HepG2 (cell line): ENCODE results near the gene UAP1. TPM values are rescaled to one million over a fixed set of nuclear protein-coding genes. Genes with fewer than 3 reads are reported as not detected.

Source experiments
- AKAP8 ChIP-seq: sonication (generic); formaldehyde crosslinking; IDR thresholded peaks from 2 replicates; pipeline ENCODE4 v1.5.1; 2020; ENCODE audit warnings: mild to moderate bottlenecking, missing genetic modification reagents
- HOXD1 ChIP-seq: sonication (generic); formaldehyde crosslinking; IDR thresholded peaks from 2 replicates; pipeline ENCODE4 v1.5.0; 2020; ENCODE audit warnings: missing genetic modification reagents
- KLF12 ChIP-seq: sonication (generic); formaldehyde crosslinking; IDR thresholded peaks from 2 replicates; pipeline ENCODE4 v1.4.0; 2020; ENCODE audit warnings: missing genetic modification reagents, borderline replicate concordance
- NR2F6 ChIP-seq, 2 experiments: IDR thresholded peaks; 2 replicates each; pipeline ENCODE4 v1.6.1; 2016; ENCODE audit warnings: antibody characterized with exemption in 1 of 2, mild to moderate bottlenecking in 1 of 2
- RORA ChIP-seq: sonication (generic); formaldehyde crosslinking; IDR thresholded peaks from 2 replicates; pipeline ENCODE4 v1.5.0; 2020; ENCODE audit warnings: mild to moderate bottlenecking, missing genetic modification reagents, moderate library complexity
- SOX13 ChIP-seq, 3 experiments: fragments of 450-650 bp in 1 of 3; sonication (generic) in 1 of 3; formaldehyde crosslinking in 1 of 3; IDR thresholded peaks in 2 of 3; conservative IDR thresholded peaks in 1 of 3; 2 replicates each; pipeline versions ENCODE4 v1.5.0 to v1.6.1; 2016 to 2020; ENCODE audit warnings: antibody characterized with exemption in 1 of 3, mild to moderate bottlenecking in 1 of 3, missing compliant biosample characterization in 1 of 3, missing genetic modification reagents in 1 of 3, moderate library complexity in 1 of 3
- TCF7 ChIP-seq: sonication (generic); IDR thresholded peaks from 2 replicates; pipeline ENCODE4 v1.6.1; 2016; ENCODE audit warnings: antibody characterized with exemption, low read depth
- ZNF343 ChIP-seq: sonication (generic); formaldehyde crosslinking; IDR thresholded peaks from 2 replicates; pipeline ENCODE4 v1.4.0; 2020; ENCODE audit warnings: mild to moderate bottlenecking, missing genetic modification reagents
- ZNF713 ChIP-seq: sonication (generic); formaldehyde crosslinking; IDR thresholded peaks from 2 replicates; pipeline ENCODE4 v1.4.0; 2020; ENCODE audit warnings: mild to moderate bottlenecking, missing genetic modification reagents
- polyA plus RNA-seq, 8 experiments: library from polyadenylated mRNA; depleted of rRNA in 3 of 8; stranded (reverse) in 7 of 8; unstranded in 1 of 8; fragments of >200 nt; fragmentation: Illumina TruSeq in 4 of 8; extraction: Trizol in 4 of 8; gene quantifications; 2 replicates each; pipeline versions ENCODE4 v1.2.1 to v1.2.3, GENCODE V29; 2011 to 2016; ENCODE audit warnings: low read depth in 4 of 8, missing spikeins in 1 of 8, mixed read lengths in 1 of 8; ENCODE audit not compliant: insufficient read depth in 1 of 8
- total RNA-seq, 5 experiments: library from RNA; depleted of rRNA; stranded (reverse); fragments of >200 nt; fragmentation: Illumina TruSeq; extraction: Trizol; gene quantifications; 2 replicates each; pipeline ENCODE4 v1.2.3, GENCODE V29; 2016; ENCODE audit warnings: low read depth in 1 of 5
- TF ChIP-seq, protein P1 (sequence below): sonication (generic); formaldehyde crosslinking; IDR thresholded peaks from 2 replicates; pipeline ENCODE4 v1.5.0; 2020; ENCODE audit warnings: missing genetic modification reagents, mild to moderate bottlenecking, borderline replicate concordance
- TF ChIP-seq, protein P2 (sequence below): IDR thresholded peaks from 2 replicates; pipeline ENCODE4 v1.6.1; 2016; ENCODE audit warnings: low read depth, missing genetic modification reagents, missing compliant biosample characterization
- TF ChIP-seq, protein P3 (sequence below): sonication (generic); formaldehyde crosslinking; IDR thresholded peaks from 2 replicates; pipeline ENCODE4 v1.8.1; 2023; ENCODE audit warnings: mild to moderate bottlenecking, moderate library complexity, missing genetic modification reagents
- TF ChIP-seq, protein P4 (sequence below): sonication (generic); formaldehyde crosslinking; IDR thresholded peaks from 2 replicates; pipeline ENCODE4 v1.5.0; 2020; ENCODE audit warnings: mild to moderate bottlenecking, missing genetic modification reagents, borderline replicate concordance
- TF ChIP-seq, protein P5 (sequence below), 2 experiments: fragments of 450-650 bp in 1 of 2; sonication (generic) in 1 of 2; formaldehyde crosslinking; IDR thresholded peaks; 2 replicates each; pipeline versions ENCODE4 v1.5.0 to v1.8.0; 2020 to 2022; ENCODE audit warnings: mild to moderate bottlenecking in 1 of 2, missing genetic modification reagents in 1 of 2

Gene UAP1
- total and polyA plus RNA-seq, 2 of the 13 experiments (the other 11 are each of a cell fraction or from before 2014, with no cell fraction given), result 48.4 to 117 TPM

DNA sequence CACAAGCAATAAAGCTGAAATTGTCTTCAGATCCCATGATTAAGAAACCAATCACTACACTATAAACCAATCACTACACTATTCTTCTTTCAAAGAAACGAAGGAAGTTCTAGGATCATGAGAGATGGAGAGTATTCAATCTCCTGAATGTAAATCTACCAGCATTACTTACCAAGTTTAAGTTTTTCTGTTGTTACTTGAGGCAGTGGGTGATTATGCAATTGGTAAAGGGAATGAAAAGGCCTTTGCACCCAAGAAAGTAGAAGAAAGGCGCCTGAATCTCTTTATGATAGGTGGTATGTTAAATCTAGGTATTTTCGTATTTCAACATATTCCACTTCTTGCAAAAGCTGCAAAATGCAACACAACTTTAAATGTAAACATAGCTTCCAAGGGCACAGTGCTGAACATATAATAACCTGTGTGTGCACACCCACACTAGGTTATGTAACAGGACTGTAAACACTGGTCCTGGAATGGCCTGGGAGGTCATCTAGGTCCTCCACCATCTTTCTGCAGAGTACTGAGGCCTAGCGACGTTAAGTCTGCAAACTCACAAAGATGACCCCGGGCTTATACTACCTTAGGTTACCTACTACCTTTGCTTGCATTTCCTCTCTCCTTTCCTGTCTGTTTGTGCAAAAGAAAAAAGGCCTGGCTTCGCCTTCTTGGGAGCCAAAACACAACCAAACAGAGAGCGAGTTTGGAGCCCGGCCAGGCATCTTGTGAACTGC lies 1.1 kb upstream of the UAP1 start (continued):
- no peak for TF ChIP-seq SOX13 (IDR thresholded peaks at IDR 0.05)
- TF ChIP-seq SOX13 (CRISPR knock-in tag; conservative IDR thresholded peaks at IDR 0.05 in 1 of 2, IDR thresholded peaks at IDR 0.05 in 1 of 2), result peak in 1 of 2 experiments; percentile 83; a peak in 2 of 4 replicates
- TF ChIP-seq HOXD1 (CRISPR knock-in tag), result 0 out of 2 replicates have a peak, but pooled peaks have one; percentile 48
- no peak; the same call in 1 of the 2 replicates for TF ChIP-seq ZNF343 (CRISPR knock-in tag)
- TF ChIP-seq, protein P1, sequence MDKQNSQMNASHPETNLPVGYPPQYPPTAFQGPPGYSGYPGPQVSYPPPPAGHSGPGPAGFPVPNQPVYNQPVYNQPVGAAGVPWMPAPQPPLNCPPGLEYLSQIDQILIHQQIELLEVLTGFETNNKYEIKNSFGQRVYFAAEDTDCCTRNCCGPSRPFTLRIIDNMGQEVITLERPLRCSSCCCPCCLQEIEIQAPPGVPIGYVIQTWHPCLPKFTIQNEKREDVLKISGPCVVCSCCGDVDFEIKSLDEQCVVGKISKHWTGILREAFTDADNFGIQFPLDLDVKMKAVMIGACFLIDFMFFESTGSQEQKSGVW, result peak; percentile 22; the same call in 1 of the 2 replicates
- TF ChIP-seq, protein P2, sequence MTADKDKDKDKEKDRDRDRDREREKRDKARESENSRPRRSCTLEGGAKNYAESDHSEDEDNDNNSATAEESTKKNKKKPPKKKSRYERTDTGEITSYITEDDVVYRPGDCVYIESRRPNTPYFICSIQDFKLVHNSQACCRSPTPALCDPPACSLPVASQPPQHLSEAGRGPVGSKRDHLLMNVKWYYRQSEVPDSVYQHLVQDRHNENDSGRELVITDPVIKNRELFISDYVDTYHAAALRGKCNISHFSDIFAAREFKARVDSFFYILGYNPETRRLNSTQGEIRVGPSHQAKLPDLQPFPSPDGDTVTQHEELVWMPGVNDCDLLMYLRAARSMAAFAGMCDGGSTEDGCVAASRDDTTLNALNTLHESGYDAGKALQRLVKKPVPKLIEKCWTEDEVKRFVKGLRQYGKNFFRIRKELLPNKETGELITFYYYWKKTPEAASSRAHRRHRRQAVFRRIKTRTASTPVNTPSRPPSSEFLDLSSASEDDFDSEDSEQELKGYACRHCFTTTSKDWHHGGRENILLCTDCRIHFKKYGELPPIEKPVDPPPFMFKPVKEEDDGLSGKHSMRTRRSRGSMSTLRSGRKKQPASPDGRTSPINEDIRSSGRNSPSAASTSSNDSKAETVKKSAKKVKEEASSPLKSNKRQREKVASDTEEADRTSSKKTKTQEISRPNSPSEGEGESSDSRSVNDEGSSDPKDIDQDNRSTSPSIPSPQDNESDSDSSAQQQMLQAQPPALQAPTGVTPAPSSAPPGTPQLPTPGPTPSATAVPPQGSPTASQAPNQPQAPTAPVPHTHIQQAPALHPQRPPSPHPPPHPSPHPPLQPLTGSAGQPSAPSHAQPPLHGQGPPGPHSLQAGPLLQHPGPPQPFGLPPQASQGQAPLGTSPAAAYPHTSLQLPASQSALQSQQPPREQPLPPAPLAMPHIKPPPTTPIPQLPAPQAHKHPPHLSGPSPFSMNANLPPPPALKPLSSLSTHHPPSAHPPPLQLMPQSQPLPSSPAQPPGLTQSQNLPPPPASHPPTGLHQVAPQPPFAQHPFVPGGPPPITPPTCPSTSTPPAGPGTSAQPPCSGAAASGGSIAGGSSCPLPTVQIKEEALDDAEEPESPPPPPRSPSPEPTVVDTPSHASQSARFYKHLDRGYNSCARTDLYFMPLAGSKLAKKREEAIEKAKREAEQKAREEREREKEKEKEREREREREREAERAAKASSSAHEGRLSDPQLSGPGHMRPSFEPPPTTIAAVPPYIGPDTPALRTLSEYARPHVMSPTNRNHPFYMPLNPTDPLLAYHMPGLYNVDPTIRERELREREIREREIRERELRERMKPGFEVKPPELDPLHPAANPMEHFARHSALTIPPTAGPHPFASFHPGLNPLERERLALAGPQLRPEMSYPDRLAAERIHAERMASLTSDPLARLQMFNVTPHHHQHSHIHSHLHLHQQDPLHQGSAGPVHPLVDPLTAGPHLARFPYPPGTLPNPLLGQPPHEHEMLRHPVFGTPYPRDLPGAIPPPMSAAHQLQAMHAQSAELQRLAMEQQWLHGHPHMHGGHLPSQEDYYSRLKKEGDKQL, result 0 out of 2 replicates have a peak, but pooled peaks have one; percentile 17
- TF ChIP-seq AKAP8, result no peak
- TF ChIP-seq ZNF713 (CRISPR knock-in tag), result no peak
- no peak for TF ChIP-seq KLF12
- TF ChIP-seq, protein P3, sequence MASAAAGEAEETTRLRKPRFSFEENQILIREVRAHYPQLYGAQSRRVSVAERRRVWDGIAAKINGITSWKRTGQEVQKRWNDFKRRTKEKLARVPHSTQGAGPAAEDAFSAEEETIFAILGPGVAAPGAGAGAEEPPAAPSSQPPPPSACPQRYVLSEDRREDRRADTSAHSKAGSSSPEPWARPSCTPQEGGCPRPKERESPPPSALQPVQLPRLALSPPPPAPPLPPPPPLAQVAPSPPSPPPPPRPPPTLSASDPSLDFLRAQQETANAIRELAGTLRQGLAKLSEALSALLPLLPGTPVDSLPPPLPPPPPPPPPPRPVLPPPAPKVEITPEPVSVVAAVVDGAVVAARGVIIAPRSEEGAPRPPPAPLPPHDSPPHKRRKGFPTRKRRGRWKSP (CRISPR knock-in tag), result peak; percentile 59; the same call in 1 of the 2 replicates
- TF ChIP-seq NR2F6 (IDR thresholded peaks at IDR 0.05), result peak; percentile 87
- TF ChIP-seq NR2F6 (CRISPR knock-in tag; IDR thresholded peaks at IDR 0.05), result peak; percentile 95
- TF ChIP-seq, protein P4, sequence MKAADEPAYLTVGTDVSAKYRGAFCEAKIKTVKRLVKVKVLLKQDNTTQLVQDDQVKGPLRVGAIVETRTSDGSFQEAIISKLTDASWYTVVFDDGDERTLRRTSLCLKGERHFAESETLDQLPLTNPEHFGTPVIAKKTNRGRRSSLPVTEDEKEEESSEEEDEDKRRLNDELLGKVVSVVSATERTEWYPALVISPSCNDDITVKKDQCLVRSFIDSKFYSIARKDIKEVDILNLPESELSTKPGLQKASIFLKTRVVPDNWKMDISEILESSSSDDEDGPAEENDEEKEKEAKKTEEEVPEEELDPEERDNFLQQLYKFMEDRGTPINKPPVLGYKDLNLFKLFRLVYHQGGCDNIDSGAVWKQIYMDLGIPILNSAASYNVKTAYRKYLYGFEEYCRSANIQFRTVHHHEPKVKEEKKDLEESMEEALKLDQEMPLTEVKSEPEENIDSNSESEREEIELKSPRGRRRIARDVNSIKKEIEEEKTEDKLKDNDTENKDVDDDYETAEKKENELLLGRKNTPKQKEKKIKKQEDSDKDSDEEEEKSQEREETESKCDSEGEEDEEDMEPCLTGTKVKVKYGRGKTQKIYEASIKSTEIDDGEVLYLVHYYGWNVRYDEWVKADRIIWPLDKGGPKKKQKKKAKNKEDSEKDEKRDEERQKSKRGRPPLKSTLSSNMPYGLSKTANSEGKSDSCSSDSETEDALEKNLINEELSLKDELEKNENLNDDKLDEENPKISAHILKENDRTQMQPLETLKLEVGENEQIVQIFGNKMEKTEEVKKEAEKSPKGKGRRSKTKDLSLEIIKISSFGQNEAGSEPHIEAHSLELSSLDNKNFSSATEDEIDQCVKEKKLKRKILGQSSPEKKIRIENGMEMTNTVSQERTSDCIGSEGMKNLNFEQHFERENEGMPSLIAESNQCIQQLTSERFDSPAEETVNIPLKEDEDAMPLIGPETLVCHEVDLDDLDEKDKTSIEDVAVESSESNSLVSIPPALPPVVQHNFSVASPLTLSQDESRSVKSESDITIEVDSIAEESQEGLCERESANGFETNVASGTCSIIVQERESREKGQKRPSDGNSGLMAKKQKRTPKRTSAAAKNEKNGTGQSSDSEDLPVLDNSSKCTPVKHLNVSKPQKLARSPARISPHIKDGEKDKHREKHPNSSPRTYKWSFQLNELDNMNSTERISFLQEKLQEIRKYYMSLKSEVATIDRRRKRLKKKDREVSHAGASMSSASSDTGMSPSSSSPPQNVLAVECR, result peak; percentile 38; the same call in 1 of the 2 replicates
- 0 out of 2 replicates have a peak, but pooled peaks have one; percentile 29 for TF ChIP-seq RORA (CRISPR knock-in tag)
- TF ChIP-seq TCF7, result 0 out of 2 replicates have a peak, but pooled peaks have one; percentile 13
- TF ChIP-seq, protein P5, sequence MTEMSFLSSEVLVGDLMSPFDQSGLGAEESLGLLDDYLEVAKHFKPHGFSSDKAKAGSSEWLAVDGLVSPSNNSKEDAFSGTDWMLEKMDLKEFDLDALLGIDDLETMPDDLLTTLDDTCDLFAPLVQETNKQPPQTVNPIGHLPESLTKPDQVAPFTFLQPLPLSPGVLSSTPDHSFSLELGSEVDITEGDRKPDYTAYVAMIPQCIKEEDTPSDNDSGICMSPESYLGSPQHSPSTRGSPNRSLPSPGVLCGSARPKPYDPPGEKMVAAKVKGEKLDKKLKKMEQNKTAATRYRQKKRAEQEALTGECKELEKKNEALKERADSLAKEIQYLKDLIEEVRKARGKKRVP (CRISPR knock-in tag; IDR thresholded peaks at IDR 0.05), result peak in 1 of 2 experiments; percentile 82; a peak in 2 of 4 replicates
